Measurements from ENCODE around the gene CXorf66.

The CXorf66 gene

DNA sequence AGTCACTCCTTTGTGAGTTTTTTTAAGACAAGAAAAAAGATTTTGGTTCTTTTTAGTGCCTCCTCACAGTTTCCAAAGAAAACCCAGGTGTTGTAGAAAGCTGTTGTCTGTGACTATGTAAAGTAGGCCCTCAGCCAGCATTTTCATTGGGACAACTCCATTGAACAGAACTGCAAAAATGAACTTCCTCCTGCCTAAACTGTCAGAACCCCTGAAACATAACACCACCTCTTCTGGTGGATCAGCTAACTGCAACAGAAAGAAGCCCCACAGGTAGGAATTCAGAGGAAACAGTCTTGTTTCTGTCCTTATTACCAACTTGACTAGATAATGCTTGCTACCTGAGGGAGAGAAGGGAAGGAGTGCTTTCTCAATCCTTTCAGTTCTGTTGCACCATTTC, 29.1 kb downstream of the CXorf66 start:
- DNase-seq (ENCODE audit: low read depth), result peak; percentile 16
- TF ChIP-seq, protein P1, sequence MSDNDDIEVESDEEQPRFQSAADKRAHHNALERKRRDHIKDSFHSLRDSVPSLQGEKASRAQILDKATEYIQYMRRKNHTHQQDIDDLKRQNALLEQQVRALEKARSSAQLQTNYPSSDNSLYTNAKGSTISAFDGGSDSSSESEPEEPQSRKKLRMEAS (IDR thresholded peaks at IDR 0.05; ENCODE audit: low read depth, low read length), result no peak
- TF ChIP-seq, protein P2, sequence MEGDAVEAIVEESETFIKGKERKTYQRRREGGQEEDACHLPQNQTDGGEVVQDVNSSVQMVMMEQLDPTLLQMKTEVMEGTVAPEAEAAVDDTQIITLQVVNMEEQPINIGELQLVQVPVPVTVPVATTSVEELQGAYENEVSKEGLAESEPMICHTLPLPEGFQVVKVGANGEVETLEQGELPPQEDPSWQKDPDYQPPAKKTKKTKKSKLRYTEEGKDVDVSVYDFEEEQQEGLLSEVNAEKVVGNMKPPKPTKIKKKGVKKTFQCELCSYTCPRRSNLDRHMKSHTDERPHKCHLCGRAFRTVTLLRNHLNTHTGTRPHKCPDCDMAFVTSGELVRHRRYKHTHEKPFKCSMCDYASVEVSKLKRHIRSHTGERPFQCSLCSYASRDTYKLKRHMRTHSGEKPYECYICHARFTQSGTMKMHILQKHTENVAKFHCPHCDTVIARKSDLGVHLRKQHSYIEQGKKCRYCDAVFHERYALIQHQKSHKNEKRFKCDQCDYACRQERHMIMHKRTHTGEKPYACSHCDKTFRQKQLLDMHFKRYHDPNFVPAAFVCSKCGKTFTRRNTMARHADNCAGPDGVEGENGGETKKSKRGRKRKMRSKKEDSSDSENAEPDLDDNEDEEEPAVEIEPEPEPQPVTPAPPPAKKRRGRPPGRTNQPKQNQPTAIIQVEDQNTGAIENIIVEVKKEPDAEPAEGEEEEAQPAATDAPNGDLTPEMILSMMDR (IDR thresholded peaks at IDR 0.05; ENCODE audit: low read depth, low read length), result no peak
- TF ChIP-seq POLR2A (IDR thresholded peaks at IDR 0.05; ENCODE audit: extremely low read depth, insufficient read length) (no peak), MYC (IDR thresholded peaks at IDR 0.05; ENCODE audit: low read depth, low read length) (no peak)
- no peak overlapping the region for H3K4me3 ChIP-seq (ENCODE audit: low read depth, low read length)

DNA sequence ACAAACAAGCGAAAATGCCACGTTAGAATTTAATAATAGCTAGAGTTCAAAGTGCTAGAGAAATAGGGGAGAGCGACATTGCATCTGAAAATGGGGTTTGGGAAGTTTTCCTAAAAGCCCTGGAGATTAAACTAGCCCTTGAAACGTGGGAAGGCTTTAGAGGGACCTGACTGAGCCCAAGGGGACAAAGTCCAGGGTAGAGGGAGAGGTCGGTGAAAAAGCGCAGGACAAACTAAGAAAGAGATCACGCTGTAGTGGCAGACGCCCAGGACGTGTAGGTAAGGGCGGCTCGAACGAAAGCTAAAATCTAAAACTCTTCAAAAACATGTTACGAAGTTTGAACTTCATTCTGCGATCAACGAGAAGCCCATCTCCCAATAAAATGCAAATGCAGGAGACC, 31.4 kb downstream of the CXorf66 start:
- TF ChIP-seq MYC (IDR thresholded peaks at IDR 0.05; ENCODE audit: low read depth, low read length) (no peak), POLR2A (IDR thresholded peaks at IDR 0.05; ENCODE audit: extremely low read depth, insufficient read length) (no peak)
- TF ChIP-seq, protein P2 (IDR thresholded peaks at IDR 0.05; ENCODE audit: low read depth, low read length), result no peak
- TF ChIP-seq, protein P1 (IDR thresholded peaks at IDR 0.05; ENCODE audit: low read depth, low read length), result no peak
- DNase-seq (ENCODE audit: low read depth), result no peak
- H3K4me3 ChIP-seq (ENCODE audit: low read depth, low read length), result peak overlapping the region; percentile 28

DNA sequence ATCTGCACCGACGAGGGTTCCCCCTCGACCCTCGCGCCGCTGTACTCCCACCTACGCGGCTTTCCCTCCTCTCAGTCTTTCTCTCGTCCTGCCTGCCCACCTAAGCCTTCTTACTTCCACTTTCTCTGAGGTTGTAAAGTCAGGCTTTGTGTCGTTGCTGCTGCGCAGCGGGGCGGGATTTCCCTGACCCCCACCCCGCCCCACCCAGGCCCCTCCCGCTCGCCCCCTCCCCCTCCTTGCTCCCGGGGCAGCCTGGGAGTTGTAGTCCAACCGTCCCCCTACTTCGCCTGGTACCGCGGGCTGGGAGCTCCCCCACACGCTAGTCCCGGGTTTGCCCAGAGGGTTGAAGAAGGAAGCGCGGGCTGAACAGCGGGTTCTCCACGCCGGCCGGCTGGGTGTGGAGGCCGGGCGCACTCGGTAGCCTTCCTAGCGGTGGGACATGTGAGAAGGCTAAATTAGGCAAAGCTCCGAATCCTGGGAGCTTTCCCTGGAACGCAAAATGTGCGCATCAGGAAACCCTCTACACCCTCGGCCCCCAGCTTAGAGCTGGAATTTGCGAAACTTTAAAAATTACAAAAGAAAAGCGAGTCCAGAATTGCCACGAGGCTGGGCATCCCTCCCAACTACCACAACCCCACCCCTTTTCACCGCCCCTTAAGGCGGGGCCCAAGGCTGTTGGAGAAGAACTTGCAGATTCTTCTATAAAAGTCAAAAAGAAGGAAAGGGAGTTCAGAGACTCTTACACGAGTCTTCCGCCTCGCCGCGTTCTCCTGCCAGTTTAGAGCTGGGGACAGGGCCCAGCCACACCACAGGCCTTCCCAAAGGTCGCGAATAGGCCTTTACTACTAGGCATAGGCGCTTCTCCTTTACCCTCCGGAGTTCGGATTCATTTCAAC, 32.2 kb downstream of the CXorf66 start, which contains the start of gene ATP11C:
Gene ATP11C (minus strand): TSS at position 153 of the 896 bp plus-strand sequence. CDS start 1,011 bp downstream, outside the sequence.
- H3K4me3 ChIP-seq (ENCODE audit: low read depth, low read length), result peak within 1 kb of the TSS; percentile 69
- DNase-seq (ENCODE audit: low read depth), result peak; percentile 91
- TF ChIP-seq POLR2A (IDR thresholded peaks at IDR 0.05; ENCODE audit: extremely low read depth, insufficient read length), result peak; percentile 66
- TF ChIP-seq MYC (IDR thresholded peaks at IDR 0.05; ENCODE audit: low read depth, low read length), result peak; percentile 61
- TF ChIP-seq, protein P1 (IDR thresholded peaks at IDR 0.05; ENCODE audit: low read depth, low read length), result peak; percentile 31
- TF ChIP-seq, protein P2 (IDR thresholded peaks at IDR 0.05; ENCODE audit: low read depth, low read length), result no peak

DNA sequence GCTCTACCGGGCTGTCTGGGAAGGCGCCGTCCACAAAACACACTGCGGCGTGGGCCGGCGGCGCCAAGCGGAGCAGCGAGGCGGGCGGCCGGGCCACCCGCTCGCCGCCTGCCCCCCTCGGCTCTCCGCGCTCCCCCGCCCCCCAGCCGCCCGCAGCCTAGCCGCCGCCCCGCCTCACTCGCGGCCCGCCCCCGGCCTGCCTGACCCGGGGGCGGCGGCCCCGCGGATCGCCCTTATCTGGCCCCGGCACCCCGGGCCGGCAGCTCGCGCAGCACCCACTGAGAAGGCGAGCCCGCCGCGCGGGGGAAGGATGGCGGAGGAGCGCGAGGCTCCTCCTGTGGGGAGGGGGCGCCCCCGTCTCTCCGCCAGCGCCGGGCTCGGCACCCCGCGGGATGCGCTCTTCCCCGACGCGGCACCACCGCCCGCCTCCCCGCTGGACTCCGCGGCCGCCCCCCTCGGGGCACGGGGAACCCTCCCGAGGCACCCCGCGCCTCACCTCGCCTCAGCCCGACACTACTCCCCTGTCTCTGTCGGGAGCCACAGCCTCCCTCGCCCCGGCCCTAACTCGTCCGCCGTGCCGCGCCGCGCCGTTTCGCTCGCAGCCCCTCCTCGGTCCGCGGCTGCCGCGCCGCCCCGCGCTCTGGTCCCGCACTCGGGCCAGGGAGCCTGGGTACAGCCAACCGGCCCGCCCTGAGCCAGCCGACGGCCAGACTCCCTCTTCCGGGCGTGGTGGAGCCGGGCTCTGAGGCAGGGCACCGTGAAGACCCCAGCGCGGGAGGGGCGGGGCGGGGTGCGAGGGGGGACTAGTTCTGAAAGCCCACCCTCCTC, 33.0 kb downstream of the CXorf66 start:
- H3K4me3 ChIP-seq (ENCODE audit: low read depth, low read length), result peak overlapping the region; percentile 69
- TF ChIP-seq MYC (IDR thresholded peaks at IDR 0.05; ENCODE audit: low read depth, low read length), result no peak
- TF ChIP-seq, protein P1 (IDR thresholded peaks at IDR 0.05; ENCODE audit: low read depth, low read length), result no peak
- TF ChIP-seq POLR2A (IDR thresholded peaks at IDR 0.05; ENCODE audit: extremely low read depth, insufficient read length), result no peak
- TF ChIP-seq, protein P2 (IDR thresholded peaks at IDR 0.05; ENCODE audit: low read depth, low read length), result no peak
- peak; percentile 55 for DNase-seq (ENCODE audit: low read depth)

DNA sequence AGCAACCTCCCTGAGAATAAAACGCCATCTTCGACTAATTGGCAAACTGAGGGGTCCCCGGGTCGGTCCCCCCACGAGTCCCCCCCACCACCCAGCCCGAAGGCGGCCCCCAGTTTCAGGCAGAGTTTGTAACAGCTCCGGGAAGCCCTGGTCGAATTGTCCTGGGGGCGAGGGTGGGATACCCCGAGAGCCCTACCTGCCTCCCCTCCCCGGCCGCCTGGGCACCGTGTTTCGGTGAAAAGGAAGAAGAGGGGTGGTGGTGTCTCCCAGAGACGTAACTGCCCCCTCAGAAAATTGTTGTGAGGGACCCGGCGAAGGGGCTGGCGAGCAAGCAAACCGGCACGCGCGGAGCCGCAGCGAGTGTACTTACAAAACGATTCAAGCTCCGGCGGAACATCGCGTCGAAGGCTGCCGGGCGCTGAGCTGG, 33.7 kb downstream of the CXorf66 start:
- DNase-seq (ENCODE audit: low read depth), result no peak
- TF ChIP-seq POLR2A (IDR thresholded peaks at IDR 0.05; ENCODE audit: extremely low read depth, insufficient read length) (no peak), MYC (IDR thresholded peaks at IDR 0.05; ENCODE audit: low read depth, low read length) (no peak)
- TF ChIP-seq, protein P2 (IDR thresholded peaks at IDR 0.05; ENCODE audit: low read depth, low read length), result no peak
- TF ChIP-seq, protein P1 (IDR thresholded peaks at IDR 0.05; ENCODE audit: low read depth, low read length), result no peak
- peak overlapping the region; percentile 69 for H3K4me3 ChIP-seq (ENCODE audit: low read depth, low read length)

All from NB4 (cell line).